Amniotic stem cell (primary cell): ENCODE results near the gene IFNL4.
"Not testable (repeated sequence)": the region's sequence is repeated elsewhere in the genome, so short reads cannot be mapped to it uniquely, and the experiment has no call there.

Source experiments
- DNase-seq: peaks from one replicate; lab custom pipeline; 2025; lab: John Stamatoyannopoulos, UW

The IFNL4 gene

GRCh38 chr19:39223703-39224279 lies 24.9 kb downstream of the IFNL4 start:
- DNase-seq = no peak

GRCh38 chr19:39219108-39219507 lies 29.5 kb downstream of the IFNL4 start:
- not testable (repeated sequence) for DNase-seq

- DNase-seq = no peak
These were observed 30.2 kb downstream of the IFNL4 start for GRCh38 chr19:39218230-39219007.

GRCh38 chr19:39217094-39217493 lies 31.6 kb downstream of the IFNL4 start:
- no peak for DNase-seq

GRCh38 chr19:39215323-39215722 lies 33.3 kb downstream of the IFNL4 start:
- not testable (repeated sequence) for DNase-seq

GRCh38 chr19:39212375-39212742 lies 36.3 kb downstream of the IFNL4 start:
- no peak for DNase-seq

- no peak for DNase-seq
These were observed 36.8 kb downstream of the IFNL4 start for GRCh38 chr19:39211731-39212374.

- DNase-seq = no peak
These were observed 39.5 kb downstream of the IFNL4 start for GRCh38 chr19:39209196-39209595.

- no peak for DNase-seq
These were observed 40.4 kb downstream of the IFNL4 start for GRCh38 chr19:39208175-39208795.

- DNase-seq = no peak
These were observed 41.3 kb downstream of the IFNL4 start for GRCh38 chr19:39207293-39207836.

- DNase-seq = no peak
These were observed 42.5 kb downstream of the IFNL4 start for GRCh38 chr19:39206122-39206521.

- DNase-seq = no peak
These were observed 43.2 kb downstream of the IFNL4 start for GRCh38 chr19:39205449-39205764.

- no peak for DNase-seq
These were observed 45.0 kb downstream of the IFNL4 start, which contains the start of gene SYCN for GRCh38 chr19:39203372-39204341. Gene SYCN, minus strand, starts transcription at chr19:39204263. Its CDS starts 9 bp downstream, at chr19:39204254.

- DNase-seq = no peak
These were observed 45.7 kb downstream of the IFNL4 start for GRCh38 chr19:39202998-39203355.

GRCh38 chr19:39200803-39201115 lies 47.9 kb downstream of the IFNL4 start:
- DNase-seq = no peak

- no peak for DNase-seq
These were observed 48.4 kb downstream of the IFNL4 start for GRCh38 chr19:39200066-39200802.

GRCh38 chr19:39199025-39199424 lies 49.6 kb downstream of the IFNL4 start:
- DNase-seq = no peak

- no peak for DNase-seq
These were observed 50.8 kb downstream of the IFNL4 start for GRCh38 chr19:39197808-39198207.

GRCh38 chr19:39196860-39197562 lies 51.6 kb downstream of the IFNL4 start, which contains the start of gene NCCRP1:
Gene NCCRP1, plus strand, starts transcription at chr19:39196964. Its CDS starts 19 bp downstream, at chr19:39196983.
- DNase-seq = no peak

GRCh38 chr19:39196320-39196719 lies 52.3 kb downstream of the IFNL4 start:
- no peak for DNase-seq
